OCI-LY3 (cell line): ENCODE measurements around the gene NKX2-3.

Source experiments
- H2AFZ ChIP-seq: fragments of 200-600, 300-600 bp; shearing (Covaris generic); 2 replicates; pipeline ENCODE4 v1.6.0; 2014; ENCODE audit warnings: antibody characterized with exemption, low read depth, low read length
- H3K27ac ChIP-seq: fragments of 200-600, 300-600 bp; sonication (generic); 2 replicates; pipeline ENCODE4 v1.5.1; 2014; ENCODE audit warnings: mild to moderate bottlenecking, low read length, moderate library complexity, mixed read lengths
- H3K27me3 ChIP-seq: fragments of 200-600, 300-600 bp; sonication (generic); 2 replicates; pipeline ENCODE4 v1.6.1; 2014; ENCODE audit warnings: low read depth, low read length, mixed read lengths
- H3K36me3 ChIP-seq: fragments of 200-600, 300-600 bp; sonication (generic); replicated peaks from 2 replicates; pipeline ENCODE3; 2014; ENCODE audit warnings: low read depth, low read length, mixed read lengths
- H3K4me1 ChIP-seq: fragments of 300-600, 200-600 bp; sonication (generic); 2 replicates; pipeline ENCODE4 v1.6.1; 2014; ENCODE audit warnings: low read length, mixed read lengths
- H3K4me2 ChIP-seq: fragments of 200-600, 300-600 bp; sonication (generic); 2 replicates; pipeline ENCODE4 v1.6.1; 2014; ENCODE audit warnings: low read length, mixed read lengths
- H3K4me3 ChIP-seq: fragments of 300-600, 200-600 bp; sonication (generic); 2 replicates; pipeline ENCODE4 v1.5.1; 2014; ENCODE audit warnings: antibody characterized with exemption, mild to moderate bottlenecking, low read length, moderate library complexity
- H3K79me2 ChIP-seq: fragments of 300-600, 200-600 bp; shearing (Covaris generic); 2 replicates; pipeline ENCODE4 v1.6.1; 2014; ENCODE audit warnings: mild to moderate bottlenecking, low read length, mixed read lengths
- H3K9ac ChIP-seq: fragments of 300-600, 200-600 bp; shearing (Covaris generic); 2 replicates; pipeline ENCODE4 v1.6.0; 2014; ENCODE audit warnings: mild to moderate bottlenecking, low read length, moderate library complexity
- H3K9me3 ChIP-seq: fragments of 200-600, 300-600 bp; shearing (Covaris generic); 2 replicates; pipeline ENCODE4 v1.6.1; 2014; ENCODE audit warnings: low read length, mixed read lengths; ENCODE audit not compliant: insufficient read depth
- H4K20me1 ChIP-seq: fragments of 200-600, 300-600 bp; sonication (generic); 2 replicates; pipeline ENCODE4 v1.6.1; 2016; ENCODE audit warnings: low read length, mixed read lengths; ENCODE audit not compliant: insufficient read depth
- EZH2phosphoT487 ChIP-seq: fragments of 200-600 bp; shearing (Covaris generic); IDR thresholded peaks from 2 replicates; pipeline ENCODE4 v1.6.1; 2018; ENCODE audit warnings: antibody characterized with exemption, mixed run types, low read depth
- TF ChIP-seq, protein P1 (sequence below): fragments of 200-600, 300-600 bp; sonication (generic); IDR thresholded peaks from 2 replicates; pipeline ENCODE4 v1.5.1; 2014; ENCODE audit warnings: antibody characterized with exemption, low read length, low read depth

NKX2-3 gene

DNA sequence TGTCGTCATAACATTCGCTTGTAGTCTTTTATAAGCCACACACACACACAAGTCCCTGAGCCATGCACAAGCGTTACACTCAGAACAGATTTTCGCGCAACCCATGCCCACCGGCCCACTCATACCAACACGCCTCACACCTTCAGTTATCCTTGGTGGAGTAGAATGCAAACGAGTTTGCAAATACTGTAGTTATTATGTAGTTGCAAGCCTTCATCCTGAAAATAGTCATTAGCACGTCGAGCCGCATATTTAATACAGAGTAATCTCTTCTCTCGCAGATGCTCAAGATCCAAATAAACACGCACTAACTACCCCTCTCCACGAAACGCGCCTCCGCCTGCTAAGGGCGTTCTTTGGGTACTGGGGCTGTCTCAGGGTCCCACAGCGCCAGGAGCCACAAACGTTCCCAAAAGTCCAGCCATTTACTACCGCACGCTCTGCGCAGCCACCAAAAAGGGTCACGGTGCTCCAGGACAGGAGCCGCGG is 1.8 kb downstream of the NKX2-3 start:
- H4K20me1 ChIP-seq, result no peaks in the 10 kb centered on the region
- H3K4me1 ChIP-seq, result no peaks in the 10 kb centered on the region
- H3K4me2 ChIP-seq, result no peak overlapping the region
- H3K9ac ChIP-seq, result no peak overlapping the region
- no peaks in the 10 kb centered on the region for H3K36me3 ChIP-seq
- H2AFZ ChIP-seq, result no peak overlapping the region
- H3K9me3 ChIP-seq, result no peaks in the 10 kb centered on the region
- no peak overlapping the region for H3K4me3 ChIP-seq
- H3K27ac ChIP-seq, result no peak overlapping the region
- no peaks in the 10 kb centered on the region for H3K79me2 ChIP-seq
- no peaks in the 10 kb centered on the region for H3K27me3 ChIP-seq
- TF ChIP-seq, protein P1, sequence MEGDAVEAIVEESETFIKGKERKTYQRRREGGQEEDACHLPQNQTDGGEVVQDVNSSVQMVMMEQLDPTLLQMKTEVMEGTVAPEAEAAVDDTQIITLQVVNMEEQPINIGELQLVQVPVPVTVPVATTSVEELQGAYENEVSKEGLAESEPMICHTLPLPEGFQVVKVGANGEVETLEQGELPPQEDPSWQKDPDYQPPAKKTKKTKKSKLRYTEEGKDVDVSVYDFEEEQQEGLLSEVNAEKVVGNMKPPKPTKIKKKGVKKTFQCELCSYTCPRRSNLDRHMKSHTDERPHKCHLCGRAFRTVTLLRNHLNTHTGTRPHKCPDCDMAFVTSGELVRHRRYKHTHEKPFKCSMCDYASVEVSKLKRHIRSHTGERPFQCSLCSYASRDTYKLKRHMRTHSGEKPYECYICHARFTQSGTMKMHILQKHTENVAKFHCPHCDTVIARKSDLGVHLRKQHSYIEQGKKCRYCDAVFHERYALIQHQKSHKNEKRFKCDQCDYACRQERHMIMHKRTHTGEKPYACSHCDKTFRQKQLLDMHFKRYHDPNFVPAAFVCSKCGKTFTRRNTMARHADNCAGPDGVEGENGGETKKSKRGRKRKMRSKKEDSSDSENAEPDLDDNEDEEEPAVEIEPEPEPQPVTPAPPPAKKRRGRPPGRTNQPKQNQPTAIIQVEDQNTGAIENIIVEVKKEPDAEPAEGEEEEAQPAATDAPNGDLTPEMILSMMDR, result no peak
- TF ChIP-seq EZH2phosphoT487, result no peak

DNA sequence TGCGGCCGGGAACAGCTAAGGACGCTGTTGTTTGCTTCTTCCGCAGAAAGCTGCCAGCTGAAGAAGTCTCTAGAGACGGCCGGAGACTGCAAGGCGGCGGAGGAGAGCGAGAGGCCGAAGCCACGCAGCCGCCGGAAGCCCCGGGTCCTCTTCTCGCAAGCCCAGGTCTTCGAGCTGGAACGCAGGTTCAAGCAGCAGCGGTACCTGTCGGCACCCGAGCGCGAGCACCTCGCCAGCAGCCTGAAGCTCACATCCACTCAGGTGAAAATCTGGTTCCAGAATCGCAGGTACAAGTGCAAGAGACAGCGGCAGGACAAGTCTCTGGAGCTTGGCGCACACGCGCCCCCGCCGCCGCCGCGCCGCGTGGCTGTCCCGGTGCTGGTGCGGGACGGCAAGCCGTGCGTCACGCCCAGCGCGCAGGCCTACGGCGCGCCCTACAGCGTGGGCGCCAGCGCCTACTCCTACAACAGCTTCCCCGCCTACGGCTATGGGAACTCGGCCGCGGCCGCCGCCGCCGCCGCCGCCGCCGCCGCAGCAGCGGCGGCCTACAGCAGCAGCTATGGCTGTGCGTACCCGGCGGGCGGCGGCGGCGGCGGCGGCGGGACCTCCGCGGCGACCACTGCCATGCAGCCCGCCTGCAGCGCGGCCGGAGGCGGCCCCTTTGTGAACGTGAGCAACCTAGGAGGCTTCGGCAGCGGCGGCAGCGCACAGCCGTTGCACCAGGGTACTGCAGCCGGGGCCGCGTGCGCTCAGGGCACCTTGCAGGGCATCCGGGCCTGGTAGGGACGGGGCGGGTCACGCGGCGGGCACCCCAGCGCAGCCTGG is 2.4 kb downstream of the NKX2-3 start:
- no peak overlapping the region for H3K27ac ChIP-seq
- no peak for TF ChIP-seq EZH2phosphoT487
- TF ChIP-seq, protein P1, result no peak
- H3K27me3 ChIP-seq, result no peaks in the 10 kb centered on the region
- H3K9ac ChIP-seq, result no peak overlapping the region
- no peak overlapping the region for H3K4me2 ChIP-seq
- H3K79me2 ChIP-seq, result no peaks in the 10 kb centered on the region
- H3K36me3 ChIP-seq, result no peaks in the 10 kb centered on the region
- H3K4me3 ChIP-seq, result no peak overlapping the region
- H4K20me1 ChIP-seq, result no peaks in the 10 kb centered on the region
- H3K9me3 ChIP-seq, result no peaks in the 10 kb centered on the region
- no peaks in the 10 kb centered on the region for H3K4me1 ChIP-seq
- H2AFZ ChIP-seq, result no peak overlapping the region

DNA sequence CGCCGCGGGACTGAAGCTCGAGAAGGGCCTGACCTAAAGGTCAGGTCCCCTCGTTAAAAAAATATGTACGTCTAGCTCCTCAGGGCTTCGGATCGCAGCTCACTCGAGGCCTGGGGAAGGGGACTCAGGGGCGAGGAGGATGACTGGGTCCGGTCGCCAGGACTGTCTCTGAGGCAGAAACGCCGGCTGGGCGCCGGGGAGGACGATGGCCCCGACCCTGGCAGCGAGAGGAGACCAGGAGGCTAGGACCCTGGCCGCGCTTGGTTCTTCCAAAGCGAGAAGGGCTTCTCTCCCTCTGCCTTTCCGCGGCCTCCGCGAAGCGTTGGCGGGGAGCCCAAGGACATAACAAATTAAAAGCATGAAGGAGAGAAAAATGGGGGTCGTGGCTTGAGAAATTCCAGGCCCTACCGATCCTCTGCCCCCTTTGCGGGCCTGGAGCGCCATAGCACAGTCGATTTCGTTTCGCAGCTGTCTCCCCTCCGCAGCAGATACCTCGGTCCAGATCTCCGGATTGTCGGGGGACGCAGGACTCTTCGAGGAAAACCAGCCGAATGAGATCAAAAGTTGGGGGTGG is 3.1 kb downstream of the NKX2-3 start:
- no peaks in the 10 kb centered on the region for H3K36me3 ChIP-seq
- TF ChIP-seq, protein P1, result no peak
- no peak for TF ChIP-seq EZH2phosphoT487
- H3K27me3 ChIP-seq, result no peaks in the 10 kb centered on the region
- no peak overlapping the region for H3K27ac ChIP-seq
- H3K4me1 ChIP-seq, result no peaks in the 10 kb centered on the region
- no peaks in the 10 kb centered on the region for H3K79me2 ChIP-seq
- H3K4me3 ChIP-seq, result no peak overlapping the region
- no peaks in the 10 kb centered on the region for H4K20me1 ChIP-seq
- no peak overlapping the region for H3K4me2 ChIP-seq
- no peak overlapping the region for H3K9ac ChIP-seq
- no peaks in the 10 kb centered on the region for H3K9me3 ChIP-seq
- no peak overlapping the region for H2AFZ ChIP-seq

DNA sequence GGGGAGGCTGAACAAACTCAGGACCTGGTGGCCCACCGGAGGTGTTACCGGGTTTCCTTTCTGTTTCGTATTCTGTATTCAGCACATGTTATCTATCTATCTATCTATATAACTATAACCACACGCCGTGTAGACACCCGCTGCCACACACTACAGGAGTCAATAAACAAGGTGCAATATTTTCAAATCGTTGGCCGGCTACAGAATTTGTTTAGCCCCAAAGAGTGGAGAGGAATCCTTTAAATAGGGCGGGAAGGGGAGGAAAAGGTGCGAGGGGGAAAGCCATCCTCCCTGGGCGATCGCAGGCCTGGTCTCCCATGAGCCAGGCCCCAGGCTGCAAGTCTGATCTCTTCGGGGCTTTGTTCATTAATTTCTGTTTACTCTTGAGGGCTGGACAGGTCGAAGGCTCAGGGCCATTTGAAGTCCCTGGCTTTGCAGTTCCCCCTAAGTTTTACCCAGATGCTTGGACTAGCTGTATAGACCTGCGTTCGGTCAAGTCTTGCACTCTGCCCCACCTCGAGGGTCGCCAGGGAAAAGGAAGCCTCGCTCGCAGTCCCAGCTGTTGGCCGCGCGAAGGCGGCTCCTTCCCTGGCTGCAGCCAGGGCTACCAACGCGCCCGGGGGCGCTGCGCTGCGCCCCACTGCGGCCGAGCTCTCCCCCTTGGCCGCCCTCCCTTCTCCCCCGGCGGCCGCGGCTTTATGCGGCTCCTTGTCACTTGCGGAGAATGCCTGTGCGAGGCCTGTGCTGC is 3.8 kb downstream of the NKX2-3 start:
- no peaks in the 10 kb centered on the region for H3K79me2 ChIP-seq
- no peak for TF ChIP-seq EZH2phosphoT487
- TF ChIP-seq, protein P1, result no peak
- H3K9ac ChIP-seq, result no peak overlapping the region
- no peaks in the 10 kb centered on the region for H3K9me3 ChIP-seq
- H3K4me3 ChIP-seq, result no peak overlapping the region
- H4K20me1 ChIP-seq, result no peaks in the 10 kb centered on the region
- no peak overlapping the region for H2AFZ ChIP-seq
- no peaks in the 10 kb centered on the region; the same call in 1 of the 2 replicates for H3K27me3 ChIP-seq
- no peaks in the 10 kb centered on the region for H3K4me1 ChIP-seq
- no peak overlapping the region for H3K4me2 ChIP-seq
- H3K27ac ChIP-seq, result no peak overlapping the region
- H3K36me3 ChIP-seq, result no peaks in the 10 kb centered on the region
